WTC11 (cell line): ENCODE data around the gene SLC35B4. TPM values are rescaled to one million over a fixed set of nuclear protein-coding genes. Genes with fewer than 3 reads are reported as not detected.

Experiments
- ATAC-seq: fragments of 200-7000 bp; cut with Tn5 transposase; 2 replicates; pipeline ENCODE4 v1.10.0; 2021; ENCODE audit warnings: mild to moderate bottlenecking, moderate library complexity
- CTCF ChIA-PET: fragments of 300-600 bp; sonication (Branson Sonifier 250); formaldehyde crosslinking; loops from one replicate; lab custom pipeline; 2021; ENCODE audit warnings: antibody characterized with exemption; lab: Charles Lee
- POLR2A ChIA-PET: fragments of 350-600 bp; sonication (Branson Sonifier 250); formaldehyde crosslinking; loops from one replicate; lab custom pipeline; 2021; ENCODE audit warnings: antibody characterized with exemption; lab: Charles Lee
- DNase-seq: peaks from one replicate; pipeline ENCODE4 v3.0.0; 2021; ENCODE audit warnings: low spot score
- H3K27ac Mint-ChIP-seq: 2 replicates; pipeline ENCODE4 v1.8.0; 2021; ENCODE audit warnings: mixed read lengths
- H3K27me3 Mint-ChIP-seq: 2 replicates; pipeline ENCODE4 v1.8.0; 2021; ENCODE audit warnings: low read depth, mild to moderate bottlenecking, moderate library complexity, mixed read lengths
- H3K36me3 Mint-ChIP-seq: 2 replicates; pipeline ENCODE4 v1.8.0; 2021; ENCODE audit warnings: mixed read lengths
- H3K4me1 Mint-ChIP-seq: 2 replicates; pipeline ENCODE4 v1.8.0; 2022; ENCODE audit warnings: mixed read lengths
- H3K4me3 Mint-ChIP-seq: 2 replicates; pipeline ENCODE4 v1.8.0; 2021; ENCODE audit warnings: mild to moderate bottlenecking, moderate library complexity, mixed read lengths
- H3K9me3 Mint-ChIP-seq: 2 replicates; pipeline ENCODE4 v1.8.0; 2021; ENCODE audit warnings: mixed read lengths
- AFF4 ChIP-seq: sonication (generic); formaldehyde crosslinking; IDR thresholded peaks from 2 replicates; pipeline ENCODE4 v1.8.1; 2023; ENCODE audit warnings: mild to moderate bottlenecking, missing genetic modification reagents, borderline replicate concordance
- CREM ChIP-seq: sonication (generic); formaldehyde crosslinking; IDR thresholded peaks from 2 replicates; pipeline ENCODE4 v1.8.1; 2022; ENCODE audit warnings: mild to moderate bottlenecking, missing genetic modification reagents, moderate library complexity
- FOXP4 ChIP-seq: sonication (generic); formaldehyde crosslinking; IDR thresholded peaks from 2 replicates; pipeline ENCODE4 v1.8.0; 2022; ENCODE audit warnings: mild to moderate bottlenecking, missing genetic modification reagents
- GABPB1 ChIP-seq: sonication (generic); formaldehyde crosslinking; IDR thresholded peaks from 2 replicates; pipeline ENCODE4 v1.8.1; 2023; ENCODE audit warnings: mild to moderate bottlenecking, missing genetic modification reagents
- JAZF1 ChIP-seq: fragments of 250-450 bp; sonication (Bioruptor Pico); IDR thresholded peaks from 2 replicates; pipeline ENCODE4 v1.9.0; 2021; ENCODE audit warnings: moderate library complexity, mild to moderate bottlenecking, inconsistent platforms
- NFYB ChIP-seq: sonication (generic); formaldehyde crosslinking; conservative IDR thresholded peaks from 2 replicates; pipeline ENCODE4 v1.8.0; 2022; ENCODE audit warnings: low read depth, missing genetic modification reagents
- PRRX2 ChIP-seq: fragments of 250-450 bp; sonication (Bioruptor Pico); IDR thresholded peaks from 2 replicates; pipeline ENCODE4 v1.8.0; 2021; ENCODE audit warnings: mild to moderate bottlenecking
- SMAD4 ChIP-seq: sonication (generic); formaldehyde crosslinking; IDR thresholded peaks from 2 replicates; pipeline ENCODE4 v1.8.0; 2022; ENCODE audit warnings: mild to moderate bottlenecking, missing genetic modification reagents
- STAT6 ChIP-seq: sonication (generic); formaldehyde crosslinking; conservative IDR thresholded peaks from 2 replicates; pipeline ENCODE4 v1.8.1; 2023; ENCODE audit warnings: mild to moderate bottlenecking, low read depth, missing genetic modification reagents, moderate library complexity
- ZNF423 ChIP-seq: fragments of 250-450 bp; sonication (Bioruptor Pico); IDR thresholded peaks from 2 replicates; pipeline ENCODE4 v2.1.2; 2022; ENCODE audit warnings: mild to moderate bottlenecking, moderate library complexity
- ZNF512 ChIP-seq: sonication (generic); formaldehyde crosslinking; IDR thresholded peaks from 2 replicates; pipeline ENCODE4 v1.8.1; 2022; ENCODE audit warnings: missing genetic modification reagents, borderline replicate concordance
- total RNA-seq: library from RNA; stranded (reverse); gene quantifications from 3 replicates; pipeline ENCODE4 v1.2.3, GENCODE V29; 2021
- TF ChIP-seq, protein P1 (sequence below): sonication (generic); formaldehyde crosslinking; IDR thresholded peaks from 2 replicates; pipeline ENCODE4 v1.8.1; 2022; ENCODE audit warnings: low read depth, mild to moderate bottlenecking, moderate library complexity, missing genetic modification reagents, borderline replicate concordance
- TF ChIP-seq, protein P2 (sequence below): sonication (generic); formaldehyde crosslinking; IDR thresholded peaks from 2 replicates; pipeline ENCODE4 v1.8.0; 2022; ENCODE audit warnings: missing genetic modification reagents

SLC35B4 gene
- total RNA-seq, 1 experiment from 2014 or later, result 32.6 TPM

DNA sequence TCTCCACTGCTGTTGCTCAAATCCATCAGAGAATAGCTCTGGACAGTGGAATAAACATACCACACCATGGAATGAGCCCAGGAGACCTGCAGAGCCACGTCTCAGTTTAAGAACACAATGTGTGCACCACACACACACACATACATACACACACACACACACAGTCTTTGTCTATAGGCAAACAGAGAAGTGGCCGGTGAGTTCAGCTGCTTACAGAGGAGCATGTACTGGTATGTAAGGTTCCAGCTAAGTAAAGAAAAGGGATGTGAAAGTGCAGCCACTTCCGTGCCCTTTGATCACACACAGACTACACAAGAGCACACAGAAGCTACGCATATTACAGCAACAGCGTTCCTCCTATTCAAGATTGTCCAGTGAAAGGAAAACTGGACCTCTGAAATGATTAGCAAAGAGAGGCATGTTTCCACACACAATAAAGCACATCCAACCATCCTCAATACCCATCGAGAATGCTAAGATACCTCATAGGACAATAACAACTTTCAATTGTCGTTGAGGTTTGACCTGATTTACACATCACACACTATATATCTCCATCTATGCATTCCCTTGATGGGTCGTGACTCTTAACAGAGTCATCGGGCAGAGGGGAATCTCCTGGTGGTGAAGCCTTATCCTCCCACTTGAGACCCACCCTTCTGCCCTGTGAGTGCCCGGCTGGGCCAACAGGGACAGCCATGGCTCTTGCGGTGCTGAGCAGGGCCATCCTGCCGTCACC lies 23.6 kb downstream of the SLC35B4 start:
- DNase-seq, result no peak
- Mint-ChIP-seq H3K27me3 (no peaks in the 10 kb centered on the region), H3K27ac (no peak overlapping the region; the same call in 1 of the 2 replicates), H3K9me3 (no peaks in the 10 kb centered on the region)
- peak; percentile 34; the same call in 1 of the 2 replicates for TF ChIP-seq GABPB1 (CRISPR knock-in tag)
- no peak for TF ChIP-seq JAZF1
- TF ChIP-seq, all 79 proteins: peak for 1
- ATAC-seq, result no peak
- Mint-ChIP-seq H3K4me3 (no peak overlapping the region), H3K4me1 (peaks cover 14% of the 10 kb centered on the region), H3K36me3 (peaks cover 36% of the 10 kb centered on the region)
- POLR2A ChIA-PET, result no interaction called here
- CTCF ChIA-PET, result no interaction called here

GRCh38 chr7:134290286-134290685 lies 26.4 kb downstream of the SLC35B4 start:
- TF ChIP-seq FOXP4 (CRISPR knock-in tag), result no peak
- TF ChIP-seq NFYB (CRISPR knock-in tag), result no peak
- no peak for TF ChIP-seq ZNF512 (CRISPR knock-in tag)
- TF ChIP-seq, protein P1, sequence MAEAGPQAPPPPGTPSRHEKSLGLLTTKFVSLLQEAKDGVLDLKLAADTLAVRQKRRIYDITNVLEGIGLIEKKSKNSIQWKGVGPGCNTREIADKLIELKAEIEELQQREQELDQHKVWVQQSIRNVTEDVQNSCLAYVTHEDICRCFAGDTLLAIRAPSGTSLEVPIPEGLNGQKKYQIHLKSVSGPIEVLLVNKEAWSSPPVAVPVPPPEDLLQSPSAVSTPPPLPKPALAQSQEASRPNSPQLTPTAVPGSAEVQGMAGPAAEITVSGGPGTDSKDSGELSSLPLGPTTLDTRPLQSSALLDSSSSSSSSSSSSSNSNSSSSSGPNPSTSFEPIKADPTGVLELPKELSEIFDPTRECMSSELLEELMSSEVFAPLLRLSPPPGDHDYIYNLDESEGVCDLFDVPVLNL (CRISPR knock-in tag), result no peak
- TF ChIP-seq STAT6 (CRISPR knock-in tag), result no peak
- POLR2A ChIA-PET, result no interaction called here
- H3K4me3 Mint-ChIP-seq, result no peak overlapping the region
- ATAC-seq, result no peak
- CTCF ChIA-PET, result no interaction called here
- H3K27me3 Mint-ChIP-seq, result no peaks in the 10 kb centered on the region
- no peaks in the 10 kb centered on the region for H3K9me3 Mint-ChIP-seq
- H3K27ac Mint-ChIP-seq, result no peak overlapping the region
- H3K36me3 Mint-ChIP-seq, result peaks cover 14% of the 10 kb centered on the region
- no peak for DNase-seq
- peaks cover 14% of the 10 kb centered on the region for H3K4me1 Mint-ChIP-seq

GRCh38 chr7:134289841-134290240 lies 26.9 kb downstream of the SLC35B4 start:
- no peak for ATAC-seq
- peaks cover 14% of the 10 kb centered on the region for H3K4me1 Mint-ChIP-seq
- no peak overlapping the region for H3K27ac Mint-ChIP-seq
- no peaks in the 10 kb centered on the region for H3K27me3 Mint-ChIP-seq
- no peak overlapping the region for H3K4me3 Mint-ChIP-seq
- H3K9me3 Mint-ChIP-seq, result no peaks in the 10 kb centered on the region
- ChIA-PET CTCF (no interaction called here), POLR2A (no interaction called here)
- no peak for DNase-seq
- peaks cover 9% of the 10 kb centered on the region for H3K36me3 Mint-ChIP-seq
- TF ChIP-seq AFF4 (CRISPR knock-in tag), result no peak
- TF ChIP-seq ZNF423 (CRISPR knock-in tag), result no peak
- TF ChIP-seq, protein P2, sequence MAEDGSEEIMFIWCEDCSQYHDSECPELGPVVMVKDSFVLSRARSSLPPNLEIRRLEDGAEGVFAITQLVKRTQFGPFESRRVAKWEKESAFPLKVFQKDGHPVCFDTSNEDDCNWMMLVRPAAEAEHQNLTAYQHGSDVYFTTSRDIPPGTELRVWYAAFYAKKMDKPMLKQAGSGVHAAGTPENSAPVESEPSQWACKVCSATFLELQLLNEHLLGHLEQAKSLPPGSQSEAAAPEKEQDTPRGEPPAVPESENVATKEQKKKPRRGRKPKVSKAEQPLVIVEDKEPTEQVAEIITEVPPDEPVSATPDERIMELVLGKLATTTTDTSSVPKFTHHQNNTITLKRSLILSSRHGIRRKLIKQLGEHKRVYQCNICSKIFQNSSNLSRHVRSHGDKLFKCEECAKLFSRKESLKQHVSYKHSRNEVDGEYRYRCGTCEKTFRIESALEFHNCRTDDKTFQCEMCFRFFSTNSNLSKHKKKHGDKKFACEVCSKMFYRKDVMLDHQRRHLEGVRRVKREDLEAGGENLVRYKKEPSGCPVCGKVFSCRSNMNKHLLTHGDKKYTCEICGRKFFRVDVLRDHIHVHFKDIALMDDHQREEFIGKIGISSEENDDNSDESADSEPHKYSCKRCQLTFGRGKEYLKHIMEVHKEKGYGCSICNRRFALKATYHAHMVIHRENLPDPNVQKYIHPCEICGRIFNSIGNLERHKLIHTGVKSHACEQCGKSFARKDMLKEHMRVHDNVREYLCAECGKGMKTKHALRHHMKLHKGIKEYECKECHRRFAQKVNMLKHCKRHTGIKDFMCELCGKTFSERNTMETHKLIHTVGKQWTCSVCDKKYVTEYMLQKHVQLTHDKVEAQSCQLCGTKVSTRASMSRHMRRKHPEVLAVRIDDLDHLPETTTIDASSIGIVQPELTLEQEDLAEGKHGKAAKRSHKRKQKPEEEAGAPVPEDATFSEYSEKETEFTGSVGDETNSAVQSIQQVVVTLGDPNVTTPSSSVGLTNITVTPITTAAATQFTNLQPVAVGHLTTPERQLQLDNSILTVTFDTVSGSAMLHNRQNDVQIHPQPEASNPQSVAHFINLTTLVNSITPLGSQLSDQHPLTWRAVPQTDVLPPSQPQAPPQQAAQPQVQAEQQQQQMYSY, result no peak
- TF ChIP-seq SMAD4 (CRISPR knock-in tag), result no peak
- TF ChIP-seq CREM (CRISPR knock-in tag), result no peak
- no peak for TF ChIP-seq ZNF512 (CRISPR knock-in tag)
- TF ChIP-seq PRRX2 (CRISPR knock-in tag), result no peak
